Measurements from ENCODE around the gene FKBP6.
A peak's percentile ranks its signal among the peaks of the same experiment; 100 is the strongest.
"Not testable (repeated sequence)": the region's sequence is repeated elsewhere in the genome, so short reads cannot be mapped to it uniquely, and the experiment has no call there.

The FKBP6 gene

GRCh38 chr7:73327922-73328321, at the start of gene FKBP6, which contains the start of gene TRIM50:
FKBP6 (plus strand) TSS chr7:73328161; CDS start chr7:73328429, 268 bp downstream.
TRIM50 (minus strand) TSS chr7:73328082; CDS start chr7:73324787, 3,295 bp downstream.
- DNase-seq: not testable (repeated sequence)

- not testable (repeated sequence) for DNase-seq
Measured at GRCh38 chr7:73297235-73297634, 30.7 kb upstream of the FKBP6 start.

- DNase-seq: not testable (repeated sequence)
Measured at GRCh38 chr7:73297706-73298105, 30.3 kb upstream of the FKBP6 start.

- DNase-seq: not testable (repeated sequence)
Measured at GRCh38 chr7:73299812-73300211, 28.1 kb upstream of the FKBP6 start.

- not testable (repeated sequence) for DNase-seq
Measured at GRCh38 chr7:73301108-73301507, 26.9 kb upstream of the FKBP6 start.

GRCh38 chr7:73302846-73303245, 25.1 kb upstream of the FKBP6 start:
- DNase-seq: not testable (repeated sequence)

GRCh38 chr7:73303546-73303945, 24.4 kb upstream of the FKBP6 start:
- no peak for DNase-seq

- DNase-seq: no peak
Measured at GRCh38 chr7:73304071-73304470, 23.9 kb upstream of the FKBP6 start.

- DNase-seq: not testable (repeated sequence)
Measured at GRCh38 chr7:73304612-73305387, 23.2 kb upstream of the FKBP6 start.

GRCh38 chr7:73307436-73307835, 20.5 kb upstream of the FKBP6 start:
- DNase-seq: no peak

- no peak for DNase-seq
Measured at GRCh38 chr7:73308074-73308664, 19.8 kb upstream of the FKBP6 start.

GRCh38 chr7:73308665-73309214, 19.2 kb upstream of the FKBP6 start, which contains the start of gene NSUN5:
NSUN5 (minus strand) TSS chr7:73308826; CDS start chr7:73308790, 36 bp downstream.
- DNase-seq: peak in 1 of 2 experiments; percentile 33

GRCh38 chr7:73311421-73311820, 16.5 kb upstream of the FKBP6 start:
- DNase-seq: not testable (repeated sequence)

- no peak for DNase-seq
Measured at GRCh38 chr7:73312831-73313520, 15.0 kb upstream of the FKBP6 start.

GRCh38 chr7:73313521-73313906, 14.4 kb upstream of the FKBP6 start:
- no peak for DNase-seq

GRCh38 chr7:73314271-73314670, 13.7 kb upstream of the FKBP6 start:
- no peak for DNase-seq

GRCh38 chr7:73316521-73316920, 11.4 kb upstream of the FKBP6 start:
- no peak for DNase-seq

- not testable (repeated sequence) for DNase-seq
Measured at GRCh38 chr7:73318656-73319204, 9.2 kb upstream of the FKBP6 start.

GRCh38 chr7:73319541-73319940, 8.4 kb upstream of the FKBP6 start:
- DNase-seq: not testable (repeated sequence)

GRCh38 chr7:73320009-73320408, 8.0 kb upstream of the FKBP6 start:
- not testable (repeated sequence) for DNase-seq

GRCh38 chr7:73323434-73324080, 4.4 kb upstream of the FKBP6 start:
- DNase-seq: not testable (repeated sequence)

All from NCI-H446 (cell line).